HepG2 (cell line): ENCODE data around the gene PRKN.

Experiments used
- CBX1 ChIP-seq: IDR thresholded peaks from one replicate; pipeline ENCODE4 v1.6.1; 2016; ENCODE audit warnings: antibody characterized with exemption, low read depth
- KLF16 ChIP-seq, 2 experiments: sonication (generic) in 1 of 2; formaldehyde crosslinking in 1 of 2; IDR thresholded peaks; 2 replicates each; pipeline versions ENCODE4 v1.6.1 to v1.8.0; 2016 to 2023; ENCODE audit warnings: missing genetic modification reagents in 2 of 2, missing compliant biosample characterization in 1 of 2

GRCh38 chr6:161342039-161342438, 1385.5 kb downstream of the PRKN start:
- TF ChIP-seq CBX1 (no peak), KLF16 (CRISPR knock-in tag; IDR thresholded peaks at IDR 0.05) (no peak)
